ENCODE results near the gene MARK1.

Gene MARK1

DNA sequence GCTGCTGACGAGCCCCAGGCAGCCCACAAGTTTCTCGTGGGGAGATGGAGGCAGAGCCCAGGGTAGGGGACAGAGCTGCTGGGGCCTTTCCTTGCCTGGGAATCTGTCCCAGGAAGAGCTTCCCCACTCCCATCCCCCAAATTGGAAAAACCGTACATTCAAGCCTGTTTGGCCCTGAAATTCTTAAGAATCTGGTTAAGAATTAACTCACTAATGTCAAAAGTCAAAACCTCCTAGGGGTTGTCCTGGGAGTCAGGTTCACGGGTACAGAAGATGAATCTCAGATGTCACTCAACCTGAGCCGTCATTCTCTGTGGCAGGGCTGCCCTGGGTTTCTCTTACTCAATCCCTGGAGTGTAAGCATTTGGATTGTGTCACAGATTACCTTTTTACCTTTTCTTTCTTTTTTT, 170.7 kb downstream of the MARK1 start:
- no peak for TF ChIP-seq ZBTB7A (IDR thresholded peaks at IDR 0.05; ENCODE audit: low read depth)
- no peak for TF ChIP-seq TEAD4 (IDR thresholded peaks at IDR 0.05)
- TF ChIP-seq CREB1 (IDR thresholded peaks at IDR 0.05; ENCODE audit: low read depth) = no peak
- TF ChIP-seq TAF1 (IDR thresholded peaks at IDR 0.05; ENCODE audit: low read depth) = no peak
- TF ChIP-seq, protein P1, sequence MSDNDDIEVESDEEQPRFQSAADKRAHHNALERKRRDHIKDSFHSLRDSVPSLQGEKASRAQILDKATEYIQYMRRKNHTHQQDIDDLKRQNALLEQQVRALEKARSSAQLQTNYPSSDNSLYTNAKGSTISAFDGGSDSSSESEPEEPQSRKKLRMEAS (IDR thresholded peaks at IDR 0.05) = no peak
- TF ChIP-seq, protein P2, sequence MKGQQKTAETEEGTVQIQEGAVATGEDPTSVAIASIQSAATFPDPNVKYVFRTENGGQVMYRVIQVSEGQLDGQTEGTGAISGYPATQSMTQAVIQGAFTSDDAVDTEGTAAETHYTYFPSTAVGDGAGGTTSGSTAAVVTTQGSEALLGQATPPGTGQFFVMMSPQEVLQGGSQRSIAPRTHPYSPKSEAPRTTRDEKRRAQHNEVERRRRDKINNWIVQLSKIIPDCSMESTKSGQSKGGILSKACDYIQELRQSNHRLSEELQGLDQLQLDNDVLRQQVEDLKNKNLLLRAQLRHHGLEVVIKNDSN (IDR thresholded peaks at IDR 0.05) = no peak
- TF ChIP-seq YY1 (IDR thresholded peaks at IDR 0.05; ENCODE audit: low read depth) = no peak
- TF ChIP-seq EP300 (IDR thresholded peaks at IDR 0.05; ENCODE audit: borderline replicate concordance) = no peak
- TF ChIP-seq RAD21 (IDR thresholded peaks at IDR 0.05; ENCODE audit: low read depth) = no peak
- TF ChIP-seq TCF12 (IDR thresholded peaks at IDR 0.05; ENCODE audit: low read depth) = no peak
- TF ChIP-seq EGR1 (IDR thresholded peaks at IDR 0.05) = no peak
- no peak for TF ChIP-seq FOXM1 (IDR thresholded peaks at IDR 0.05; ENCODE audit: borderline replicate concordance, low read depth)
- TF ChIP-seq CEBPB (IDR thresholded peaks at IDR 0.05) = no peak
- TF ChIP-seq, protein P3, sequence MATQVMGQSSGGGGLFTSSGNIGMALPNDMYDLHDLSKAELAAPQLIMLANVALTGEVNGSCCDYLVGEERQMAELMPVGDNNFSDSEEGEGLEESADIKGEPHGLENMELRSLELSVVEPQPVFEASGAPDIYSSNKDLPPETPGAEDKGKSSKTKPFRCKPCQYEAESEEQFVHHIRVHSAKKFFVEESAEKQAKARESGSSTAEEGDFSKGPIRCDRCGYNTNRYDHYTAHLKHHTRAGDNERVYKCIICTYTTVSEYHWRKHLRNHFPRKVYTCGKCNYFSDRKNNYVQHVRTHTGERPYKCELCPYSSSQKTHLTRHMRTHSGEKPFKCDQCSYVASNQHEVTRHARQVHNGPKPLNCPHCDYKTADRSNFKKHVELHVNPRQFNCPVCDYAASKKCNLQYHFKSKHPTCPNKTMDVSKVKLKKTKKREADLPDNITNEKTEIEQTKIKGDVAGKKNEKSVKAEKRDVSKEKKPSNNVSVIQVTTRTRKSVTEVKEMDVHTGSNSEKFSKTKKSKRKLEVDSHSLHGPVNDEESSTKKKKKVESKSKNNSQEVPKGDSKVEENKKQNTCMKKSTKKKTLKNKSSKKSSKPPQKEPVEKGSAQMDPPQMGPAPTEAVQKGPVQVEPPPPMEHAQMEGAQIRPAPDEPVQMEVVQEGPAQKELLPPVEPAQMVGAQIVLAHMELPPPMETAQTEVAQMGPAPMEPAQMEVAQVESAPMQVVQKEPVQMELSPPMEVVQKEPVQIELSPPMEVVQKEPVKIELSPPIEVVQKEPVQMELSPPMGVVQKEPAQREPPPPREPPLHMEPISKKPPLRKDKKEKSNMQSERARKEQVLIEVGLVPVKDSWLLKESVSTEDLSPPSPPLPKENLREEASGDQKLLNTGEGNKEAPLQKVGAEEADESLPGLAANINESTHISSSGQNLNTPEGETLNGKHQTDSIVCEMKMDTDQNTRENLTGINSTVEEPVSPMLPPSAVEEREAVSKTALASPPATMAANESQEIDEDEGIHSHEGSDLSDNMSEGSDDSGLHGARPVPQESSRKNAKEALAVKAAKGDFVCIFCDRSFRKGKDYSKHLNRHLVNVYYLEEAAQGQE (IDR thresholded peaks at IDR 0.05; ENCODE audit: low read depth) = no peak
- no peak for TF ChIP-seq NFIC (IDR thresholded peaks at IDR 0.05)

- TF ChIP-seq RAD21 (IDR thresholded peaks at IDR 0.05; ENCODE audit: low read depth) = no peak
- TF ChIP-seq NFIC (IDR thresholded peaks at IDR 0.05) = no peak
- TF ChIP-seq TAF1 (IDR thresholded peaks at IDR 0.05; ENCODE audit: low read depth) = no peak
- TF ChIP-seq TCF12 (IDR thresholded peaks at IDR 0.05; ENCODE audit: low read depth) = no peak
- TF ChIP-seq, protein P1 (IDR thresholded peaks at IDR 0.05) = no peak
- TF ChIP-seq, protein P3 (IDR thresholded peaks at IDR 0.05; ENCODE audit: low read depth) = no peak
- TF ChIP-seq FOXM1 (IDR thresholded peaks at IDR 0.05; ENCODE audit: borderline replicate concordance, low read depth) = no peak
- TF ChIP-seq EP300 (IDR thresholded peaks at IDR 0.05; ENCODE audit: borderline replicate concordance) = no peak
- TF ChIP-seq EGR1 (IDR thresholded peaks at IDR 0.05) = no peak
- TF ChIP-seq CEBPB (IDR thresholded peaks at IDR 0.05) = no peak
- no peak for TF ChIP-seq TEAD4 (IDR thresholded peaks at IDR 0.05)
- no peak for TF ChIP-seq YY1 (IDR thresholded peaks at IDR 0.05; ENCODE audit: low read depth)
- no peak for TF ChIP-seq CREB1 (IDR thresholded peaks at IDR 0.05; ENCODE audit: low read depth)
- TF ChIP-seq, protein P2 (IDR thresholded peaks at IDR 0.05) = no peak
- TF ChIP-seq ZBTB7A (IDR thresholded peaks at IDR 0.05; ENCODE audit: low read depth) = no peak
Measured at GRCh38 chr1:220699044-220699443, 171.1 kb downstream of the MARK1 start.

GRCh38 chr1:220700556-220701179, 172.7 kb downstream of the MARK1 start:
- TF ChIP-seq, protein P1 (IDR thresholded peaks at IDR 0.05) = no peak
- TF ChIP-seq CEBPB (IDR thresholded peaks at IDR 0.05) (no peak), CREB1 (IDR thresholded peaks at IDR 0.05; ENCODE audit: low read depth) (no peak), NFIC (IDR thresholded peaks at IDR 0.05) (no peak), TCF12 (IDR thresholded peaks at IDR 0.05; ENCODE audit: low read depth) (no peak), YY1 (IDR thresholded peaks at IDR 0.05; ENCODE audit: low read depth) (no peak), TEAD4 (IDR thresholded peaks at IDR 0.05) (no peak), RAD21 (IDR thresholded peaks at IDR 0.05; ENCODE audit: low read depth) (no peak), EGR1 (IDR thresholded peaks at IDR 0.05) (no peak), EP300 (IDR thresholded peaks at IDR 0.05; ENCODE audit: borderline replicate concordance) (no peak), ZBTB7A (IDR thresholded peaks at IDR 0.05; ENCODE audit: low read depth) (no peak), FOXM1 (IDR thresholded peaks at IDR 0.05; ENCODE audit: borderline replicate concordance, low read depth) (no peak), TAF1 (IDR thresholded peaks at IDR 0.05; ENCODE audit: low read depth) (no peak)
- TF ChIP-seq, protein P2 (IDR thresholded peaks at IDR 0.05) = no peak
- TF ChIP-seq, protein P3 (IDR thresholded peaks at IDR 0.05; ENCODE audit: low read depth) = no peak

All from Ishikawa (cell line).